Sigmoid colon (tissue), 4 donors: ENCODE results near the gene NOP14.
"Not testable (repeated sequence)": the region's sequence is repeated elsewhere in the genome, so short reads cannot be mapped to it uniquely, and the experiment has no call there.

ENCODE experiments used
- CTCF ChIP-seq, 4 experiments: fragments of 450-650 bp in 3 of 4; fragments of 200-600 bp in 1 of 4; IDR thresholded peaks; one replicate each; pipeline ENCODE4 v1.5.1; 2016 to 2019; ENCODE audit warnings: antibody characterized with exemption in 4 of 4, mild to moderate bottlenecking in 3 of 4, moderate library complexity in 2 of 4
- POLR2AphosphoS5 ChIP-seq, 4 donors: sonication (generic); formaldehyde crosslinking; IDR thresholded peaks; one replicate each; pipeline ENCODE4 v1.6.1; 2017; ENCODE audit warnings: antibody characterized with exemption in 4 of 4

GRCh38 chr4:2955186-2956044 lies 7.8 kb downstream of the NOP14 start:
- TF ChIP-seq POLR2AphosphoS5, CTCF (IDR thresholded peaks at IDR 0.05): not testable (repeated sequence)
